Activated CD4-positive, alpha-beta T cell treated with anti-CD3 and anti-CD28 coated beads, Interleukin-2, amount 10 ng/mL, durations not matched to agents 7 days and 5 days (primary cell): ENCODE measurements around the gene RNF169. TPM values are rescaled to one million over a fixed set of nuclear protein-coding genes. Genes with fewer than 3 reads are reported as not detected.

Experiments used
- microRNA-seq: library from miRNA; unstranded; fragments of <30 nt; microRNA quantifications from one replicate; pipeline ENCODE4 v1.2.0, GENCODE V29; 2021; ENCODE audit warnings: borderline microRNAs expressed, borderline replicate concordance
- total RNA-seq, 2 experiments: library from RNA; stranded (reverse); gene quantifications; one replicate each; pipeline ENCODE4 v1.2.3, GENCODE V29; 2021

Gene RNF169
- total RNA-seq, 2 experiments from 2014 or later = 16.4 to 17.4 TPM

Small RNA genes lying within 50 kb of the gene (microRNA-seq; reads per million reads assigned to microRNA genes)
- gene MIR4696 = not detected

Other genes with a start within 250 kb of the RNF169 start
- 10 to 100 TPM; 52.6 to 57.0 TPM for gene POLD3, start 156.3 kb upstream of the RNF169 start, total RNA-seq
- gene CHRDL2, start 17.4 kb upstream of the RNF169 start, total RNA-seq = not detected
- 10 to 100 TPM in 1 of 2 experiments, 1 to 10 TPM in 1; 7.1 to 10.7 TPM for gene XRRA1, start 200.2 kb downstream of the RNF169 start, total RNA-seq
- gene SPCS2, start 200.4 kb downstream of the RNF169 start, total RNA-seq = 100 to 1,000 TPM; 170 to 186 TPM
- 10 to 100 TPM; 10.9 to 12.5 TPM for gene NEU3, start 240.1 kb downstream of the RNF169 start, total RNA-seq